Naive thymus-derived CD4-positive, alpha-beta T cell (primary cell): ENCODE measurements around the gene REEP2. TPM values are rescaled to one million over a fixed set of nuclear protein-coding genes. Genes with fewer than 3 reads are reported as not detected.
"Not testable (repeated sequence)": the region's sequence is repeated elsewhere in the genome, so short reads cannot be mapped to it uniquely, and the experiment has no call there.

Source experiments
- ATAC-seq: fragments of 150-1000 bp; cut with Tn5 transposase; 2 replicates; pipeline ENCODE4 v1.10.0; 2021; ENCODE audit warnings: mild to moderate bottlenecking, moderate library complexity
- CTCF ChIA-PET: fragments of 350-600 bp; sonication (Branson Sonifier 250); formaldehyde crosslinking; loops from one replicate; lab custom pipeline; 2021; ENCODE audit warnings: antibody characterized with exemption; lab: Charles Lee
- POLR2A ChIA-PET: fragments of 350-600 bp; sonication (Branson Sonifier 250); formaldehyde crosslinking; loops from one replicate; lab custom pipeline; 2021; ENCODE audit warnings: antibody characterized with exemption, inconsistent platforms; lab: Charles Lee
- DNase-seq, 9 donors: peaks; one replicate each; pipeline versions ENCODE4 v3.0.0 to v3.0.0-alpha.2; 2020 to 2022; ENCODE audit warnings: mixed read lengths in 1 of 9
- H3K27ac ChIP-seq: one replicate; pipeline ENCODE4 v1.7.0; 2013; ENCODE audit warnings: mild to moderate bottlenecking, low read depth, low read length, moderate library complexity
- H3K27me3 ChIP-seq, 2 donors: one replicate each; pipeline ENCODE4 v1.7.0; 2013; ENCODE audit warnings: low read length in 2 of 2, mild to moderate bottlenecking in 2 of 2, moderate library complexity in 2 of 2; ENCODE audit not compliant: control insufficient read depth in 2 of 2, insufficient read depth in 2 of 2
- H3K36me3 ChIP-seq, 3 experiments: 1 replicate in 2 of 3; 2 replicates in 1 of 3; pipeline ENCODE4 v1.7.0; 2013; ENCODE audit warnings: low read length in 3 of 3, mild to moderate bottlenecking in 3 of 3, moderate library complexity in 1 of 3; ENCODE audit not compliant: insufficient read depth in 3 of 3, control insufficient read depth in 2 of 3
- H3K4me1 ChIP-seq, 2 donors: one replicate each; pipeline ENCODE4 v1.7.0; 2013; ENCODE audit warnings: low read length in 2 of 2, mild to moderate bottlenecking in 2 of 2, moderate library complexity in 1 of 2; ENCODE audit not compliant: control insufficient read depth in 2 of 2, insufficient read depth in 2 of 2
- H3K4me3 ChIP-seq: 2 replicates; pipeline ENCODE4 v1.7.0; 2013; ENCODE audit warnings: mild to moderate bottlenecking, low read length
- H3K9me3 ChIP-seq, 3 experiments: 1 replicate in 2 of 3; 2 replicates in 1 of 3; pipeline ENCODE4 v1.7.0; 2013; ENCODE audit warnings: low read length in 3 of 3; ENCODE audit not compliant: control insufficient read depth in 2 of 3
- H3K27ac Mint-ChIP-seq, 9 donors: one replicate each; pipeline ENCODE4 v1.8.0; 2020 to 2022; ENCODE audit warnings: mixed read lengths in 9 of 9, mild to moderate bottlenecking in 8 of 9, moderate library complexity in 5 of 9, inconsistent platforms in 2 of 9
- H3K27me3 Mint-ChIP-seq, 5 donors: one replicate each; pipeline ENCODE4 v1.8.0; 2021 to 2022; ENCODE audit warnings: mixed read lengths in 5 of 5, mild to moderate bottlenecking in 1 of 5
- H3K36me3 Mint-ChIP-seq, 5 donors: one replicate each; pipeline ENCODE4 v1.8.0; 2020 to 2022; ENCODE audit warnings: mixed read lengths in 5 of 5, mild to moderate bottlenecking in 3 of 5, inconsistent platforms in 1 of 5
- H3K4me1 Mint-ChIP-seq, 7 donors: one replicate each; pipeline ENCODE4 v1.8.0; 2020 to 2022; ENCODE audit warnings: mixed read lengths in 7 of 7, mild to moderate bottlenecking in 3 of 7, inconsistent platforms in 1 of 7
- H3K4me3 Mint-ChIP-seq, 10 donors: one replicate each; pipeline ENCODE4 v1.8.0; 2020 to 2022; ENCODE audit warnings: mild to moderate bottlenecking in 10 of 10, mixed read lengths in 10 of 10, moderate library complexity in 6 of 10, inconsistent platforms in 2 of 10
- H3K9me3 Mint-ChIP-seq, 11 donors: one replicate each; pipeline ENCODE4 v1.8.0; 2020 to 2022; ENCODE audit warnings: mixed read lengths in 11 of 11, mild to moderate bottlenecking in 4 of 11, inconsistent platforms in 1 of 11, moderate library complexity in 1 of 11
- intact Hi-C, 2 donors: fragments of 100-400 bp; cut with micrococcal nuclease; formaldehyde crosslinking; loops; one replicate each; pipeline ENCODE4 v1.15.1; 2023
- polyA plus RNA-seq, 2 donors: library from polyadenylated mRNA; unstranded; fragments of 300-500 nt; fragmentation: Illumina TruSeq; gene quantifications; one replicate each; pipeline ENCODE4 v1.2.3, GENCODE V29; 2021
- total RNA-seq, 6 experiments: library from RNA in 5 of 6; stranded (reverse) in 5 of 6; gene quantifications; 1 replicate in 5 of 6; 2 replicates in 1 of 6; pipeline ENCODE4 v1.2.3 and lab custom pipeline; 2021 to 2026

The REEP2 gene
- total and polyA plus RNA-seq, 7 experiments from 2014 or later = 0.94 to 1.2 TPM; not detected in 5

- H3K4me3 Mint-ChIP-seq, H3K4me3 ChIP-seq, H3K27me3 Mint-ChIP-seq, H3K27ac Mint-ChIP-seq, H3K9me3 Mint-ChIP-seq, H3K9me3 ChIP-seq, H3K27ac ChIP-seq, POLR2A ChIA-PET, H3K4me1 ChIP-seq, ATAC-seq, H3K27me3 ChIP-seq, H3K4me1 Mint-ChIP-seq: not testable (repeated sequence)
- peak in 6 of 9 donors; percentile 7 to 31 (median 10) for DNase-seq
- H3K36me3 Mint-ChIP-seq = peaks cover 10 to 40% (median 31%) of the 10 kb centered on the region in 5 donors
- intact Hi-C loops = loop anchor here in 1 of 2 donors (1.0 kb wide), 1 partner anchor 231 kb away; no protein-coding TSS in a partner anchor
- CTCF ChIA-PET = interaction anchor here (0.7 kb wide), 2 partner anchors 227 to 240 kb away, joined by 3 to 4 read pairs; no protein-coding TSS in a partner anchor
- H3K36me3 ChIP-seq = peaks cover 0 to 54% (median 5%) of the 10 kb centered on the region in 3 experiments
These were observed 27.7 kb upstream of the REEP2 start for GRCh38 chr5:138410996-138411640.

GRCh38 chr5:138418444-138418843 is 20.4 kb upstream of the REEP2 start:
- Histone ChIP-seq H3K9me3 (no peaks in the 10 kb centered on the region), H3K4me1 (no peaks in the 10 kb centered on the region), H3K4me3 (no peak overlapping the region), H3K27me3 (no peaks in the 10 kb centered on the region), H3K27ac (no peak overlapping the region), H3K36me3 (peaks cover 18 to 91% (median 26%) of the 10 kb centered on the region in 3 experiments)
- Mint-ChIP-seq H3K27ac (no peak overlapping the region), H3K4me1 (peaks cover 0 to 2% (median 0%) of the 10 kb centered on the region in 7 donors), H3K27me3 (no peaks in the 10 kb centered on the region), H3K4me3 (no peak overlapping the region), H3K9me3 (no peaks in the 10 kb centered on the region), H3K36me3 (peaks cover 5 to 56% (median 30%) of the 10 kb centered on the region in 5 donors)
- ChIA-PET CTCF (no interaction called here), POLR2A (no interaction called here)
- DNase-seq (no peak), ATAC-seq (no peak)
- intact Hi-C loops = no loop called here

DNA sequence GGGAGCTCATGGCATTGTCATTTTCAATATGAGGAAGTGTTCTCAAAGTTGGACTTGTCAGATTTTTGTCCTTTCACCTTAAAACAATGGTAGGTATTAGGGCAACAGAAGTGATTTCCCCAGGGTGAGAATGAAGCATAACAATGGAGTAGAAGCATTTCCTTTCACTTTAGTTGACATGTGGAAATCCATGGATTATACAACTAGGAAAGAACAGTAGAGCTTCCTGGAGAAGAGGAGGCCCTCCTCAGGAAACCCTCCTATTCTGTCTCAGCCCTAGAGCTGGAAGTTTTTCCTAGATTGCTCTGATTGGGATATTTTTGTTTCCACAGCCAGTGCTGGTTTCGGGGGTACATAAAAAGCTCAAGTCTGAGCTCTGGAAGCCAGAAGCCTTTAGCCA is 13.8 kb upstream of the REEP2 start:
- ATAC-seq = no peak
- CTCF ChIA-PET = no interaction called here
- POLR2A ChIA-PET = interaction anchor here (0.7 kb wide), 1 partner anchor 126 kb away, joined by 3 read pairs; no protein-coding TSS in a partner anchor

DNA sequence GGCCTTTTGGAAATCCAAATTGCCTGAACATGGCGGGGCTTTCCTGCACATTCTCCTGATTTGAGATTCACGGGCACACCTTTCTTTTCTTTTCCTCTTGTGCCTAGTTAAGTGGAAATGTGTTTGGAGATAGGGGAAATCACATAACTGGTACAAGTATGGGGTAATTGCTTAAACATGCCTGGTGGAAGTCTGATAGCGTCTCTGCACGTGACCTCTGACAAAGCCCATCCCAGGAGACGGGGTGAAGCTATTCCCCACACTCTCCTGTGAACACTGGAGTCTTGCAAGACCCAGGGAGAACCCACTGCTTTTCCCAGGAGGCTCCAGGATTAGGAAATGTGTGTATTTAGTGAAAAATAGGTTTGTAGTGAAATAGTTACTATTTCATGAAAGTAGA is 2.9 kb upstream of the REEP2 start:
- intact Hi-C loops = loop anchor here in 1 of 2 donors (5.0 kb wide), 1 partner anchor 76 kb away; no protein-coding TSS in a partner anchor
- no peak overlapping the region for H3K4me3 Mint-ChIP-seq
- peaks cover 0 to 11% (median 5%) of the 10 kb centered on the region in 5 donors for H3K27me3 Mint-ChIP-seq
- peaks cover 3 to 11% of the 10 kb centered on the region in 2 donors for H3K4me1 ChIP-seq
- peaks cover 0 to 36% (median 22%) of the 10 kb centered on the region in 5 donors for H3K36me3 Mint-ChIP-seq
- H3K27ac Mint-ChIP-seq = peak overlapping the region in 1 of 9 donors; percentile 36
- no peaks in the 10 kb centered on the region for H3K9me3 Mint-ChIP-seq
- ChIA-PET CTCF (no interaction called here), POLR2A (no interaction called here)
- no peaks in the 10 kb centered on the region for H3K27me3 ChIP-seq
- peaks cover 14 to 54% (median 17%) of the 10 kb centered on the region in 3 experiments for H3K36me3 ChIP-seq
- H3K27ac ChIP-seq = no peak overlapping the region
- no peak overlapping the region for H3K4me3 ChIP-seq
- peaks cover 12 to 24% (median 14%) of the 10 kb centered on the region in 7 donors for H3K4me1 Mint-ChIP-seq
- DNase-seq (no peak), ATAC-seq (no peak)
- no peaks in the 10 kb centered on the region for H3K9me3 ChIP-seq

More for the DNA sequence above, 13.8 kb upstream of the REEP2 start:
- H3K27ac Mint-ChIP-seq = no peak overlapping the region
- H3K4me1 Mint-ChIP-seq = no peaks in the 10 kb centered on the region
- Histone ChIP-seq H3K27me3 (no peaks in the 10 kb centered on the region), H3K36me3 (peaks cover 24 to 93% (median 26%) of the 10 kb centered on the region in 3 experiments), H3K4me1 (no peaks in the 10 kb centered on the region), H3K4me3 (no peak overlapping the region), H3K27ac (no peak overlapping the region), H3K9me3 (no peaks in the 10 kb centered on the region)
- no peaks in the 10 kb centered on the region for H3K27me3 Mint-ChIP-seq
- no peak overlapping the region for H3K4me3 Mint-ChIP-seq
- no peak for DNase-seq
- H3K36me3 Mint-ChIP-seq = peaks cover 9 to 63% (median 43%) of the 10 kb centered on the region in 5 donors
- intact Hi-C loops = no loop called here
- H3K9me3 Mint-ChIP-seq = no peaks in the 10 kb centered on the region

- Histone ChIP-seq H3K4me3 (peak overlapping the region; percentile 60), H3K27me3 (no peaks in the 10 kb centered on the region), H3K36me3 (peaks cover 10 to 32% (median 14%) of the 10 kb centered on the region in 3 experiments), H3K27ac (no peak overlapping the region), H3K9me3 (no peaks in the 10 kb centered on the region), H3K4me1 (peaks cover 3 to 11% of the 10 kb centered on the region in 2 donors)
- Mint-ChIP-seq H3K9me3 (no peaks in the 10 kb centered on the region), H3K4me1 (peaks cover 12 to 24% (median 14%) of the 10 kb centered on the region in 7 donors), H3K27me3 (peaks cover 0 to 11% (median 5%) of the 10 kb centered on the region in 5 donors), H3K27ac (peak overlapping the region in 5 of 9 donors; percentile 56 to 86 (median 66)), H3K4me3 (peak overlapping the region; percentile 55 to 89 (median 83)), H3K36me3 (peaks cover 0 to 24% (median 13%) of the 10 kb centered on the region in 5 donors)
- ATAC-seq = no peak
- intact Hi-C loops = loop anchor here in 1 of 2 donors (5.0 kb wide), 1 partner anchor 74 kb away; no protein-coding TSS in a partner anchor
- no peak for DNase-seq
- POLR2A ChIA-PET = interaction anchor here (0.7 to 1.0 kb wide), 3 partner anchors 26 to 100 kb away, joined by 3 to 4 read pairs (median 3); partner anchors contain the start of gene FAM53C
- CTCF ChIA-PET = interaction anchor here (1.2 to 1.4 kb wide), 2 partner anchors 10 to 85 kb away, joined by 3 to 5 read pairs; partner anchors contain the start of gene KDM3B
These were observed 694 bp upstream of the REEP2 start for GRCh38 chr5:138438003-138438723.

DNA sequence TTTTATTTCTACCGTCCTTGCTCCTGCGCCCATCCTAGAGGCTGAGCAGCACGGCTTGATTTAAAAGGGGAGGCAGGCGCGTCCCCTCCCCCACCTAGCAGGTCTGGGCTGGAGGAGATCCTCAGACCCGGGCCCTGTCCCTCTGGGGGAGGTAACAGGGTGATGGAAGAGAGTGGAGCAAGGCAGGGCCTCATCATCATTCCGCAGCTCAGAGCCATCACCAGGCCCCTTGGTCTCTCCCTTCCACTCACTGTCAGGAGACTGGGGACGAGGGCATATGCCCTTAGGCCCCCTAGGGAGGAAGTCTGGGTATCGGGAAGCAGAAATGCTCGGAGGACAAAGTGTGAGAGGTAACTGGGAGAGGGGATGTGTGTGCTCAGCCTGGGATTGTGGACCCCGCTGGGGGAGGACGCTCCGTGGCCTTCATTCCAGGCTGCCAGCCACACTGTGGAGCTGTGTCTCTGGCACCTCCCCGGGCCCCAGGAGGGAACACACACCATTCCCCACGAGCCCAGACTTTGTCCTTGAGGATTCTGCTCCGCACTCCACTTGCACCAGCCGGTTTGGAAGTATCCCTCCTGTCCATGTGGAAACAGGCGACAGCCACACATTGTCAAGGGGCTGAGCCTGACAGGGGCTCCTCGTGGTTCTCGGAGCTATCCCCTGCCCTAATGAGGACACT is 761 bp downstream of the REEP2 start:
- Histone ChIP-seq H3K36me3 (peaks cover 7 to 20% (median 12%) of the 10 kb centered on the region in 3 experiments), H3K9me3 (no peaks in the 10 kb centered on the region), H3K4me1 (peaks cover 3 to 11% of the 10 kb centered on the region in 2 donors), H3K27ac (no peak overlapping the region), H3K4me3 (peak overlapping the region; percentile 44), H3K27me3 (no peaks in the 10 kb centered on the region)
- CTCF ChIA-PET = no interaction called here
- ATAC-seq = no peak
- peak overlapping the region in 4 of 9 donors; percentile 29 to 59 (median 57) for H3K27ac Mint-ChIP-seq
- H3K9me3 Mint-ChIP-seq = no peaks in the 10 kb centered on the region
- peaks cover 12 to 24% (median 14%) of the 10 kb centered on the region in 7 donors for H3K4me1 Mint-ChIP-seq
- H3K27me3 Mint-ChIP-seq = peaks cover 0 to 11% (median 5%) of the 10 kb centered on the region in 5 donors
- intact Hi-C loops = loop anchor here (1.0 to 5.0 kb wide), 2 partner anchors 25 to 73 kb away; no protein-coding TSS in a partner anchor
- no peak for DNase-seq
- peak overlapping the region; percentile 57 to 87 (median 81) for H3K4me3 Mint-ChIP-seq
- peaks cover 0 to 20% (median 11%) of the 10 kb centered on the region in 5 donors for H3K36me3 Mint-ChIP-seq
- POLR2A ChIA-PET = interaction anchor here (0.5 to 0.9 kb wide), 2 partner anchors 260 to 686 kb away, joined by 3 to 5 read pairs; no protein-coding TSS in a partner anchor
